SH-SY5Y (cell line): ENCODE measurements around the gene IBTK.

ENCODE experiments used
- GATA2 ChIP-seq: IDR thresholded peaks from 2 replicates; pipeline ENCODE4 v1.6.1; 2011; ENCODE audit warnings: mild to moderate bottlenecking, low read depth, low read length
- GATA3 ChIP-seq: IDR thresholded peaks from 2 replicates; pipeline ENCODE4 v1.6.1; 2011; ENCODE audit warnings: low read depth, mild to moderate bottlenecking, low read length, moderate library complexity

DNA sequence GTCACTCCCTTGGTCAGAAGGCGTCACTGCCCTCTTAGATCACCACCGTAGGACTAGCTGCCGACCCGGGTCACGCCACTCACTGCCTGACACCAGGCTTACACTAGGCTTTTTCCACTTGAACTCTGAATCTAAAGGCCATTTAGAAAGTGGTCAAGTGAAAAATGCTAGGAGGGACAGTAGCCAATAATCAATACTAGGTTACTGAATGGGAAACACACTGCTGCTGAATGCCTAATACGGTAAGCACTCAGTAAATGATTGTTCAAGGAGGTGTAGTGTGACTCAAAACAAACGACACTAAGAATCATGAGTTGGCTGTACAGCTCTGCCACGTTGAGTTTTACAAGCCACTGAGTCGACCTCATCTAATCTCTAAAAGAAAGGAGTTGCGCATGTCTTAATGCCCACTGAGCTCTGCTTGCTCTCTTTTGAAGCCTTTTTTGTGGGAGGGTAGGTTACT, 760 bp upstream of the IBTK start:
- no peak for TF ChIP-seq GATA2
- TF ChIP-seq GATA3: no peak
